ENCODE measurements around the gene ELOA.
A peak's percentile ranks its signal among the peaks of the same experiment; 100 is the strongest.
"Not testable (repeated sequence)": the region's sequence is repeated elsewhere in the genome, so short reads cannot be mapped to it uniquely, and the experiment has no call there.

The ELOA gene

GRCh38 chr1:23743287-23744152, at the start of gene ELOA:
Gene ELOA, plus strand, starts transcription at chr1:23743471. Its CDS starts 33 bp downstream, at chr1:23743504.
- no peak for DNase-seq (ENCODE audit: low read depth)

- DNase-seq (ENCODE audit: low read depth): no peak
Measured at GRCh38 chr1:23693599-23693998, 49.7 kb upstream of the ELOA start.

- DNase-seq (ENCODE audit: low read depth): no peak
Measured at GRCh38 chr1:23694371-23694770, 48.9 kb upstream of the ELOA start.

GRCh38 chr1:23695667-23696066, 47.6 kb upstream of the ELOA start:
- DNase-seq (ENCODE audit: low read depth): no peak

- DNase-seq (ENCODE audit: low read depth): no peak
Measured at GRCh38 chr1:23696335-23696989, 46.8 kb upstream of the ELOA start.

GRCh38 chr1:23698466-23698865, 44.8 kb upstream of the ELOA start:
- no peak for DNase-seq (ENCODE audit: low read depth)

GRCh38 chr1:23699280-23700179, 43.7 kb upstream of the ELOA start:
- no peak for DNase-seq (ENCODE audit: low read depth)

- DNase-seq (ENCODE audit: low read depth): no peak
Measured at GRCh38 chr1:23701310-23701709, 42.0 kb upstream of the ELOA start.

GRCh38 chr1:23701996-23702395, 41.3 kb upstream of the ELOA start:
- DNase-seq (ENCODE audit: low read depth): no peak

- no peak for DNase-seq (ENCODE audit: low read depth)
Measured at GRCh38 chr1:23704834-23705495, 38.3 kb upstream of the ELOA start.

GRCh38 chr1:23709229-23709628, 34.0 kb upstream of the ELOA start:
- no peak for DNase-seq (ENCODE audit: low read depth)

GRCh38 chr1:23718482-23718881, 24.8 kb upstream of the ELOA start:
- no peak for DNase-seq (ENCODE audit: low read depth)

GRCh38 chr1:23719162-23719820, 24.0 kb upstream of the ELOA start:
- peak; percentile 16 for DNase-seq (ENCODE audit: low read depth)

- no peak for DNase-seq (ENCODE audit: low read depth)
Measured at GRCh38 chr1:23720256-23720995, 22.8 kb upstream of the ELOA start.

GRCh38 chr1:23722652-23723051, 20.6 kb upstream of the ELOA start:
- DNase-seq (ENCODE audit: low read depth): no peak

GRCh38 chr1:23726686-23727085, 16.6 kb upstream of the ELOA start:
- DNase-seq (ENCODE audit: low read depth): no peak

- DNase-seq (ENCODE audit: low read depth): peak; percentile 51
Measured at GRCh38 chr1:23727362-23727811, 15.9 kb upstream of the ELOA start.

- DNase-seq (ENCODE audit: low read depth): no peak
Measured at GRCh38 chr1:23732363-23733224, 10.7 kb upstream of the ELOA start.

GRCh38 chr1:23733281-23733680, 10.0 kb upstream of the ELOA start:
- DNase-seq (ENCODE audit: low read depth): not testable (repeated sequence)

All from stromal cell of bone marrow (primary cell).